Muscle layer of colon (tissue), 2 donors: ENCODE results near the gene PTRH1.

ENCODE experiments used
- H3K27ac ChIP-seq: one replicate; pipeline ENCODE4 v1.7.0; 2013; ENCODE audit warnings: low read depth, mild to moderate bottlenecking, low read length, moderate library complexity
- H3K27me3 ChIP-seq, 2 donors: one replicate each; pipeline ENCODE4 v1.7.0; 2013; ENCODE audit warnings: low read length in 2 of 2, mild to moderate bottlenecking in 2 of 2; ENCODE audit not compliant: insufficient read depth in 2 of 2, control insufficient read depth in 1 of 2
- H3K36me3 ChIP-seq: one replicate; pipeline ENCODE4 v1.7.0; 2013; ENCODE audit warnings: mild to moderate bottlenecking, low read length; ENCODE audit not compliant: insufficient read depth
- H3K4me1 ChIP-seq: one replicate; pipeline ENCODE4 v1.7.0; 2013; ENCODE audit warnings: mild to moderate bottlenecking, low read length; ENCODE audit not compliant: insufficient read depth
- H3K4me3 ChIP-seq, 2 donors: one replicate each; pipeline ENCODE4 v1.7.0; 2013; ENCODE audit warnings: low read length in 2 of 2, low read depth in 1 of 2, mild to moderate bottlenecking in 1 of 2, moderate library complexity in 1 of 2
- H3K9ac ChIP-seq: one replicate; pipeline ENCODE4 v1.7.0; 2013; ENCODE audit warnings: low read length
- H3K9me3 ChIP-seq: one replicate; pipeline ENCODE4 v1.7.0; 2013; ENCODE audit warnings: mild to moderate bottlenecking, low read length
- donor health status: abdominal sarcoma.
- donor health status: Adenocarcinoma of cecum.

PTRH1 gene

DNA sequence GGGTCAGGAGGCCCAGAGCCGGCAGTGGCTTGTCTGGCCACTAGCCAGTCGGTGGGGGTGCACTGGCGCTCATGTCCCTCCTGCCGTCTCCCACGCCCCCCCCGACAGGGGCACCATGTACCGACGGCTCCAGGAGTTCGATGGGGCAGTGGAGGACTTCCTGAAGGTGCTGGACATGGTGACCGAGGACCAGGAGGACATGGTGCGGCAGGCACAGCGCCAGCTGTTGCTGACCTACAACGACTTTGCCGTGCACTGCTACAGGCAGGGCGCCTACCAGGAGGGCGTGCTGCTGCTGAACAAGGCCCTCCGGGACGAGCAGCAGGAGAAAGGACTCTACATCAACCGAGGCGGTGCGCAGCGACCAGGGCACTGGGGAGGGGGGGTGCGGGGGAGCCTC lies 8.5 kb upstream of the PTRH1 start:
- no peak overlapping the region for H3K9ac ChIP-seq
- H3K27me3 ChIP-seq: peaks cover 0 to 4% of the 10 kb centered on the region in 2 donors
- no peak overlapping the region for H3K4me3 ChIP-seq
- no peaks in the 10 kb centered on the region for H3K36me3 ChIP-seq
- H3K27ac ChIP-seq: no peak overlapping the region
- no peaks in the 10 kb centered on the region for H3K4me1 ChIP-seq
- no peaks in the 10 kb centered on the region for H3K9me3 ChIP-seq

DNA sequence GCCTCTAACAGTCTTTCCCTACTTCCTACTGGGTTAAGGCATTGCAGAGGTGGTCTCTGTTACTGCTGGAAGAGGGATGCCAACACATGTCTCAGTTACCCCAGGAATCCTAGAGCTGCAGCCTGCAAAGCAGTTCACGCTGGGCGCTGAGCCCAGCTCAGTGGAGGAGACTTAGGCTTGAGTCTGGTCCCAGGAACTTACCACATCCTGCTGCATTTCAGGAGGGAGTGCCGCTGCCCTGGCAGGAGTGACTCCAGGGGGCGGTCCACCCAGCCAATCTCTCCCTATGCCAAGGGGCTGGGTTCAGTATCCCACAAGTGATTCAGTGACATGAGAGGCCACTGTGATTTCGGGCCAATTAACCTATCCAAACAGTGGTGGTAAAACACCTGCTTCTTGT lies 8.0 kb upstream of the PTRH1 start:
- H3K4me1 ChIP-seq: no peaks in the 10 kb centered on the region

DNA sequence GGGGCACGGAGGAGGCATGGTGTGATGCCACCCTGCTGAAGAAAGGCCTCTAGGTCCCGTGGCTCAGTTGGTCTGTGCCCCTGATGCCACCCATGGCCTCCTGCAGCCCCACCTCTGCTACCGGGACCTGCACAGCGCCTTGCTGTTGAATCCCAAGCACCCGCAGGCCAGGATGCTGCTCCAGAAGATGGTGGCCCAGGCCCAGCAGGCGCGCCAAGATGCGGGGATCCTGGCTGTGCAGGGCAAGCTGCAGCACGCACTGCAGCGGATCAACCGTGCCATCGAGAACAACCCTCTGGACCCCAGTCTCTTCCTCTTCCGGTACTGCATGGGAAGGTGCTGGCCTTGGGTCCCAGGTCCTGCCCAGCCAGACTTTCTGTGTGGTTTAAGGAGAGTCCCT lies 7.5 kb upstream of the PTRH1 start:
- no peak overlapping the region for H3K4me3 ChIP-seq
- no peak overlapping the region for H3K9ac ChIP-seq
- H3K4me1 ChIP-seq: no peaks in the 10 kb centered on the region
- no peaks in the 10 kb centered on the region for H3K9me3 ChIP-seq
- no peak overlapping the region for H3K27ac ChIP-seq
- H3K36me3 ChIP-seq: no peaks in the 10 kb centered on the region
- H3K27me3 ChIP-seq: peaks cover 0 to 4% of the 10 kb centered on the region in 2 donors

More for the DNA sequence above, 8.0 kb upstream of the PTRH1 start:
- H3K4me3 ChIP-seq: no peak overlapping the region
- H3K9ac ChIP-seq: no peak overlapping the region
- H3K36me3 ChIP-seq: no peaks in the 10 kb centered on the region
- no peaks in the 10 kb centered on the region for H3K9me3 ChIP-seq
- H3K27ac ChIP-seq: no peak overlapping the region
- H3K27me3 ChIP-seq: peaks cover 0 to 4% of the 10 kb centered on the region in 2 donors

DNA sequence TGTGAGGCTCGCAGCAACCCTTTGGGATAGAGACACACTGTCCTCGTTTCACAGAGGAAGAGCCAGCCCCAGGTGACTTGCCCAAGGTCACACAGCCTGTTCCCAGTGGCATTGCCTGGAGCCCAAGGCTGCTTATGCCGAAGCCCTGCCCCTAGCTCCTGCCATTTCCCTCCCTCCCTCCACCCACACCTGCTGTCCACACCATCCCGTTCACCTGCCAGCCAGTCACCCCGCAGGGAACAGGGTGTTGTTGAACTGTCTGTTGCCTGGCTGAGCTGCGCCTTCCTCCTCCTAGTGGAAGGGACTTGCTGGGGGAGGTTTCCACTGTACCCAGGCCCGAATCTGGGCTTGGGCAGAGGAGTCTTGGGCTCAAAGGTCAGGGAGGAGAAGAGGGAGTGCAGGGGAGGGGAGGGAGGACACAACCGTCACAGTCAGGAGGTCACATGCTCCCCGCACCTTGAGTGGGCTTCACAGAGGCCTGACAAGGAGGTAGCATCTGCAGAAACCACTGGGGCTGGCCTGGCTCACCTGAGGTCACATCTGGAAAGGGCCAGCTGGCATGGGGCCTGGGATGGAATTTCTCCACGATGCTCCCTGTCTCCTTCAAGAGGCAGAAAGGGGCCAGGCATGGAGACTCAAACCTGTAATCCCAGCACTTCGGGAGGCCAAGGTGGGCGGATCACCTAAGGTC lies 6.7 kb upstream of the PTRH1 start:
- peaks cover 0 to 4% of the 10 kb centered on the region in 2 donors for H3K27me3 ChIP-seq
- H3K4me3 ChIP-seq: no peak overlapping the region
- no peak overlapping the region for H3K27ac ChIP-seq
- H3K9me3 ChIP-seq: no peaks in the 10 kb centered on the region
- H3K36me3 ChIP-seq: no peaks in the 10 kb centered on the region
- H3K4me1 ChIP-seq: no peaks in the 10 kb centered on the region
- no peak overlapping the region for H3K9ac ChIP-seq

DNA sequence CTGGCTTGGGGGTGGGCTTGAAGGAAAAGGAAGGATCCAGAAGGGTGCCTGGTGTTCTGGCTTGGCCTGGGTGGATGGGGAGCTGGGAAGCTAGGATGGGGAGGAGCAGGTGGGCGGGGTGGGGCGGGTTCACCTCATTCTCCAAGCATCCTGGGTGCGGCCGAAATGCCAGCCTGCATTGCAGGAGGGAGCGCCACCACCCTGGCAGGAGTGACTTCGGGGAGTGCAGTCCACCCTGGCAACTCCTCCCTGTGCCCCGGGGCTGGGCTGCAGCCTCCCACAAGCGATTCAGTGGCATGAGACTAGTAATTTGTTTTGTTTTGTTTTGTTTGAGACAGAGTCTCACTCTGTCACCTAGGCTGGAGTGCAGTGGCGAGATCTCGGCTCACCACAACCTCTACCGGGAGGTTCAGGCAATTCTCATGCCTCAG lies 5.9 kb upstream of the PTRH1 start:
- Histone ChIP-seq H3K27me3 (peaks cover 0 to 4% of the 10 kb centered on the region in 2 donors), H3K9ac (no peak overlapping the region), H3K4me1 (peaks cover 1% of the 10 kb centered on the region), H3K9me3 (no peaks in the 10 kb centered on the region), H3K36me3 (no peaks in the 10 kb centered on the region), H3K27ac (no peak overlapping the region), H3K4me3 (no peak overlapping the region)

DNA sequence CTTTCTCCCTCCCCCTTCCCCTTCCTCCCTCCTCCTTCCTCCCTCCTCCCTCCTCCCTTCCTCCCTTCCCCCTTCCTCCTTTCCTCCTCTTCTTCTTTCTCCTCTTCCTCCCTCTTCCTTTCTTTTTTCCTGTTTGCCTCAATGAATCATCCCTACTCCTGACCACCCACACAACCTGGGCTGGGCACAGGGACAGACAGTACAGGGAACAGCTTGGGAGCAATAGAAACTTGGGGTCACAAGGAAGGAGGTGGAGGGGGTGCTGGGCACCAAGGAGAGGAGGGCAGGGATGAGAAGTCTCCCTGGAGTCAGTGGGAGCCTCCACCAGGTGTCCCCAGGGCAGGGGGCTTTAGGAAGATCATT lies 5.4 kb upstream of the PTRH1 start:
- peaks cover 0 to 4% of the 10 kb centered on the region in 2 donors for H3K27me3 ChIP-seq
- H3K27ac ChIP-seq: no peak overlapping the region
- no peak overlapping the region for H3K4me3 ChIP-seq
- H3K9me3 ChIP-seq: no peaks in the 10 kb centered on the region
- H3K36me3 ChIP-seq: no peaks in the 10 kb centered on the region
- H3K9ac ChIP-seq: no peak overlapping the region
- peaks cover 6% of the 10 kb centered on the region for H3K4me1 ChIP-seq

DNA sequence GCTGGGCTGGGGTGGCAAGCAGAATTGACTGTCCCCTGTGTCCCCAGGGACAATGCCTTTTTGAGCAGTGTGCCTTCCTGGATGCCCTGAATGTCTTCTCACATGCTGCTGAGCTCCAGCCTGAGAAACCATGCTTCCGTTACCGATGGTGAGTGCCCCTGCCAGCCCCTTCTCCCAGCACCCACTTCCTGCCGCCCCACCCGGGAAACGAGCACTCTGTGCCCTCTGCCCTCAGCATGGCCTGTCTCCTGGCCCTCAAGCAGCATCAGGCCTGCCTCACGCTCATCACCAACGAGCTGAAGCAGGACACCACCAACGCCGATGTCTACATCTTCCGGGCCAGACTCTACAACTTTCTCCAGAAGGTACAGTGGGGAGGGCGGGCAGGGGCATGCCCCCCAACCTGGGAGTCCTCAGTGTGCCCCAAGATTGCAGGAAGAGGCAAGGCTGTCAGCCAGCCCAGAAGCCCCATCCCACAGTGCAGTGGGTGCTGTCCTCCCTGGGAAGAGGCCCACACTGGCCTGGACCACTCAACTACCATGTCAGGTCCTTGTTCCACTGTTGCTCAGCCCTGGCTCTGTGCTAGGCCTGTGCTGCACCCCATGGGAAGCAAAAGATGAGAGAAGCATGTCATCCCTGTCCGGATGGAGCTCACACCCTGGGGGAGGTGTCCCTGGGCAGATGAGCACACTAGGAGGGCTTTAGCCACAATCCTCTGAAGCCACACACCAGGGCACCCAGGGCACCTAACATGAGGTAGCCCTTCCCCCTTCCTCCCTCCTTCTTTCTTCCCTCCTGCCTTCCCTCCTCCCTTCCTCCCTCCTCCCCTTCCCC lies 4.8 kb upstream of the PTRH1 start:
- Histone ChIP-seq H3K36me3 (no peaks in the 10 kb centered on the region), H3K9ac (no peak overlapping the region), H3K27me3 (peaks cover 0 to 4% of the 10 kb centered on the region in 2 donors), H3K27ac (no peak overlapping the region), H3K9me3 (no peaks in the 10 kb centered on the region), H3K4me3 (no peak overlapping the region), H3K4me1 (peaks cover 6% of the 10 kb centered on the region)

DNA sequence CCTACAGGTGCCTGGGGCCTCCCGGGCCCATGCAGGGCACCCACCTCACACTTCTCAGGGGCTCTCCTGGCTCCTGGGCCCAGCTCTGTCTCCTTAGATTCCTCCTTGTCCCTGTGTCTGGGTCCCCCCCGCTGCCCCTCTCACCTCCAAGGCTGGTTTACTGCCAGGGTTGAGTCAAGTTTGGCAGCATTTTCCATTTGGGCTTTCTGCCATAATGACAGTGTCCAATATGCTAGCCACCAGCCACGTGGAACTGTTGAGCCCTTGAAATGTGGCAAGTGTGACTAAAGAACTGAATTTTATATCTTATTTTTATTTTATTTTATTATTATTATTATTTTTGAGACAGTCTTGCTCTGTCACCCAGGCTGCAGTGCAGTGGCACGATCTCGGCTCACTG lies 2.3 kb upstream of the PTRH1 start:
- H3K27ac ChIP-seq: no peak overlapping the region
- no peak overlapping the region for H3K4me3 ChIP-seq
- H3K36me3 ChIP-seq: no peaks in the 10 kb centered on the region
- H3K9me3 ChIP-seq: no peaks in the 10 kb centered on the region
- H3K27me3 ChIP-seq: no peaks in the 10 kb centered on the region
- H3K4me1 ChIP-seq: peaks cover 12% of the 10 kb centered on the region
- H3K9ac ChIP-seq: no peak overlapping the region

DNA sequence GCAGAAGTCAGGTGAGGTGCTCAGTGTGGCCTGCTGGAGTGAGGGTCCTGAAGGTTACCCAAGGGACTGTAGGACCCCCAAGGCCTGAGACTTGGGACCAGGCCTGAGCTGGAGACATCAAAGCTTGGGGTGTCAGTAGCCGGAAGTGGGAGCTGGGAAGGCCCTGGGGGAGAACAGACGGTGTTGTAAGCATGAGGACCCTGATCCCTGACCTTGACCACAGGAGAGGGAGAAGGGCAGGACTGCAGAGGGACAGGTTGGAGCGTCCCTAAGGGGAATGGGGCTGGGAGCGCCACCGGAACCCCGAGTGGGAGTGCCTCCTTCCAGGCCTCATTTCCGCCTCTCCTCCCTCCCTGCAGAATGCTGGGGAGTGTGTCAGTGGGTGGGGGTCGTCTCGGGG lies 949 bp upstream of the PTRH1 start:
- H3K4me3 ChIP-seq: peak overlapping the region; percentile 59 to 88
- no peaks in the 10 kb centered on the region for H3K27me3 ChIP-seq
- peak overlapping the region; percentile 33 for H3K9ac ChIP-seq
- H3K9me3 ChIP-seq: no peaks in the 10 kb centered on the region
- H3K36me3 ChIP-seq: no peaks in the 10 kb centered on the region
- peak overlapping the region; percentile 74 for H3K27ac ChIP-seq
- H3K4me1 ChIP-seq: peaks cover 12% of the 10 kb centered on the region

DNA sequence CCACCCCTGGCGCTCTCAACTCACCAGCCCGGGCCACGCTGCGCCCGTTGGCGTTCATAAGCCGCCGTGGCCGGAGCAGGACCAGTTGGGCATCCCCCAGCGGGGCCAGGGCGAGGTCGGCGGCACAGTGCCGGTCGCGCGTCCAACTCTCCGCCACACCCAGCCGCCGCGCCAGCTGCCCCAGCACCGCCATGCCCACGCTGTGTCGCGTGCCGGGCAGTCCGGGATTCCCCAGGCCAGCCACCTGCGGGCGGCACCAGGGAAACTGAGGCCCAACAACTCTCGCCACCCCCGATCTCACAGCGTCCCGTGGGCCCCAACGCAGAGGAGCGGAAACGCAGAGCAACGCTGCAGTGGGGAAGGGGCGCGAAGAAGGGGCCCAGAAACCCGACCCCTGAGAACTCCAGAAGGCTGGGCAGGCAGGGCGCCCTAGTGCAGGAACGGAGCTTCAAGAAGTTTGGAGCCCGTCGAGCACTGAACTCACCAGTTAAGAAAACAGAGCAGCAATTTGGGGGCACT lies 453 bp downstream of the PTRH1 start:
- Histone ChIP-seq H3K36me3 (no peaks in the 10 kb centered on the region), H3K9me3 (no peaks in the 10 kb centered on the region), H3K27me3 (no peaks in the 10 kb centered on the region), H3K27ac (peak overlapping the region; percentile 74), H3K4me3 (peak overlapping the region; percentile 75 to 88), H3K4me1 (peaks cover 12% of the 10 kb centered on the region), H3K9ac (peak overlapping the region; percentile 53)

DNA sequence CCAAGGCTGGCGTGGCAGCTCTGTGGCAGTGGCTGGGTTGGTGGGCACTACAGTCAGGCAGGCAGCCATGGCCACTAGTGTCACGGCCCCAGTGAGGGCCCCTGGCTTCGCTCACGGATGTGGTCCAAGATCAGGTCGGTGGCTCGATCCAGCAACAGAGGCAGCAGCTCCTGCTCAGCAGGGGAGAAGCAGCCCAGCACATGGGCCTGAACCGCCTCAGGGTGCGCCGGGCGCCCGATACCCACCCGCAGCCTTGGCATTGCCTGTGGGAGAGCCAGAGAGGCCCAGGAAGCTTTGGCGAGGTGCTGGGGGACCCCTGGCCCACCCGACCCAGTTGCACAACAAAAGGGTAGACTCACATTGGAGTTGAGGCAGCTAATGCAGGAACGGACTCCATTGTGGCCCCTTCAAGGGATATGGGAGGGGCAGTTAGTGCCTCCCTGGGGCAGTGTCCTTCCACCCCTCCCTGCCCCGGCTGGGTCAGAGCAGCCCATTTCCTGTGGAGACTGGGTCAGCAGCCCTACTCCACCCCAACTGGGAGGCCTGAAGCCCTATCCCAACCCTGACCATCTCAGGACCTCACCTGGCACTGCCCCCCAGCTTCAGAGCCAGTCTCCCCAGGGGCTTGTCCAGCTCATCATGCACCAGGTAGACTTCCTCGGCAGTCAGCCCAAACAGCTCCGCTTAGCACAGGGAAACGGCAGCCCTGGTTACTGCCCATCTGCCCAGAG lies 1.3 kb downstream of the PTRH1 start:
- Histone ChIP-seq H3K9ac (no peak overlapping the region), H3K27me3 (no peaks in the 10 kb centered on the region), H3K9me3 (no peaks in the 10 kb centered on the region), H3K4me1 (peaks cover 12% of the 10 kb centered on the region), H3K27ac (no peak overlapping the region), H3K36me3 (no peaks in the 10 kb centered on the region), H3K4me3 (peak overlapping the region in 1 of 2 donors; percentile 35)
